Psoas muscle (tissue), 8 donors: Measurements from ENCODE around the gene TMIGD1. TPM values are rescaled to one million over a fixed set of nuclear protein-coding genes. Genes with fewer than 3 reads are reported as not detected.

Experiments
- ATAC-seq, 4 donors: fragments of 200-7000 bp; cut with Tn5 transposase; one replicate each; pipeline ENCODE4 v1.9.1; 2020; ENCODE audit warnings: moderate library complexity in 3 of 4, mild to moderate bottlenecking in 2 of 4
- DNase-seq, 2 donors: peaks; one replicate each; pipeline ENCODE4 v3.0.0-alpha.2; 2020
- H3K27ac ChIP-seq: fragments of 200-600 bp; one replicate; pipeline ENCODE4 v1.8.0; 2022
- H3K27me3 ChIP-seq, 3 donors: fragments of 200-600 bp in 1 of 3; one replicate each; pipeline versions ENCODE4 v1.6.1 to v1.8.0; 2013 to 2022; ENCODE audit warnings: low read length in 2 of 3, mild to moderate bottlenecking in 2 of 3, moderate library complexity in 1 of 3; ENCODE audit not compliant: insufficient read depth in 3 of 3
- H3K36me3 ChIP-seq, 2 donors: fragments of 200-600 bp in 1 of 2; one replicate each; pipeline versions ENCODE4 v1.6.1 to v1.8.0; 2013 to 2022; ENCODE audit warnings: low read depth in 1 of 2, mild to moderate bottlenecking in 1 of 2, moderate library complexity in 1 of 2; ENCODE audit not compliant: insufficient read depth in 1 of 2
- H3K4me1 ChIP-seq: fragments of 200-600 bp; one replicate; pipeline ENCODE4 v1.8.0; 2022
- H3K4me3 ChIP-seq: fragments of 200-600 bp; one replicate; pipeline ENCODE4 v1.8.0; 2022; ENCODE audit warnings: mild to moderate bottlenecking
- H3K9me3 ChIP-seq: fragments of 200-600 bp; one replicate; pipeline ENCODE4 v1.8.0; 2022
- CTCF ChIP-seq: fragments of 200-600 bp; IDR thresholded peaks from one replicate; pipeline ENCODE4 v1.8.0; 2022; ENCODE audit warnings: antibody characterized with exemption
- WGBS, 3 donors: extraction: QIAGEN DNeasy Blood & Tissue Kit; methylation state at CpG; one replicate each; pipeline versions ENCODE4 v1.1.6 to v1.1.7; 2013; 5-methylcytosine and 5-hydroxymethylcytosine counted together
- intact Hi-C, 2 donors: fragments of 100-400 bp; cut with DNase I; formaldehyde crosslinking; loops; one replicate each; pipeline versions ENCODE4 v1.11.0 to v1.14.2; 2022
- polyA plus RNA-seq, 3 donors: library from polyadenylated mRNA; stranded (reverse); fragments of 200-250 nt; gene quantifications; one replicate each; pipeline ENCODE4 v1.2.3, GENCODE V29; 2013
- total RNA-seq, 4 donors: library from RNA; stranded (reverse); fragmentation: NEBNext Ultra II Directional in 2 of 4; extraction: Animal tissue kit (Norgen Biotek cat#: 25700) in 2 of 4; gene quantifications; one replicate each; pipeline versions ENCODE4 v1.2.1 to v1.2.4, GENCODE V29; 2021 to 2023
- donor health status: healthy with polysubstance abuse.
- donor health status: DM: no; HTN: no; CAD: no; lungs with moderate emphysema.
- donor health status: Bipolar disorder and iron deficiency.
- donor health status: healthy.
- donor health status: DM: yes; HTN: yes; CAD: no.
- donor health status: DM: no; HTN: no; CAD: no.
- donor health status: DM: no; HTN: no; CAD: no.
- donor health status: DM: yes; HTN: yes; CAD: no.

Gene TMIGD1
- total and polyA plus RNA-seq, 7 donors = not detected

- WGBS, 3 donors = 71 to 79% (median 78%) methylated on average over 6 of the region's 6 CpGs
- TF ChIP-seq CTCF = no peak
- Histone ChIP-seq H3K9me3 (no peaks in the 10 kb centered on the region), H3K4me3 (no peak overlapping the region), H3K36me3 (peaks cover 8 to 86% of the 10 kb centered on the region in 2 donors), H3K4me1 (no peaks in the 10 kb centered on the region), H3K27me3 (no peaks in the 10 kb centered on the region), H3K27ac (no peak overlapping the region)
- no peak for DNase-seq
- intact Hi-C loops = no loop called here
- ATAC-seq = peak in 1 of 4 donors; percentile 48
Measured at GRCh38 chr17:30273373-30273772, 60.5 kb downstream of the TMIGD1 start.

GRCh38 chr17:30271102-30271501 lies 62.8 kb downstream of the TMIGD1 start:
- Histone ChIP-seq H3K27ac (no peak overlapping the region), H3K36me3 (peaks cover 8 to 91% of the 10 kb centered on the region in 2 donors), H3K4me1 (no peaks in the 10 kb centered on the region), H3K9me3 (no peaks in the 10 kb centered on the region), H3K27me3 (no peaks in the 10 kb centered on the region), H3K4me3 (no peak overlapping the region)
- ATAC-seq (no peak), DNase-seq (no peak)
- WGBS, 3 donors = 94 to 97% (median 94%) methylated on average over 6 of the region's 6 CpGs
- TF ChIP-seq CTCF = no peak
- intact Hi-C loops = no loop called here

GRCh38 chr17:30267625-30268024 lies 66.2 kb downstream of the TMIGD1 start:
- no peaks in the 10 kb centered on the region for H3K27me3 ChIP-seq
- H3K4me1 ChIP-seq = peaks cover 11% of the 10 kb centered on the region
- intact Hi-C loops = no loop called here
- no peaks in the 10 kb centered on the region for H3K9me3 ChIP-seq
- DNase-seq = no peak
- WGBS, 3 donors = 96 to 98% (median 98%) methylated on average over 2 of the region's 2 CpGs
- no peak for TF ChIP-seq CTCF
- no peak overlapping the region for H3K4me3 ChIP-seq
- H3K36me3 ChIP-seq = peaks cover 12 to 92% of the 10 kb centered on the region in 2 donors
- no peak overlapping the region for H3K27ac ChIP-seq
- no peak for ATAC-seq

Other genes starting within 250 kb of the TMIGD1 start
- 10 to 100 TPM; 13.6 to 25.9 (median 21.6) TPM for gene NSRP1, start 217.2 kb downstream of the TMIGD1 start, total RNA-seq
- gene NSRP1, start 217.2 kb downstream of the TMIGD1 start, polyA plus RNA-seq = 10 to 100 TPM; 15.3 to 32.7 (median 19.3) TPM
- not detected for gene SLC6A4, start 98.4 kb downstream of the TMIGD1 start, total RNA-seq
- under 1 TPM in 2 of 3 donors, not detected in 1; 0.01 to 0.06 TPM for gene SLC6A4, start 98.4 kb downstream of the TMIGD1 start, polyA plus RNA-seq
- gene BLMH, start 42.1 kb downstream of the TMIGD1 start, total RNA-seq = 10 to 100 TPM; 21.2 to 29.2 (median 23.8) TPM
- 10 to 100 TPM; 17.0 to 33.0 (median 17.6) TPM for gene BLMH, start 42.1 kb downstream of the TMIGD1 start, polyA plus RNA-seq
- 10 to 100 TPM; 18.6 to 29.3 (median 23.1) TPM for gene CPD, start 44.9 kb upstream of the TMIGD1 start, total RNA-seq
- 10 to 100 TPM in 1 of 3 donors, 1 to 10 TPM in 2; 5.6 to 12.5 (median 7.7) TPM for gene CPD, start 44.9 kb upstream of the TMIGD1 start, polyA plus RNA-seq
- 10 to 100 TPM; 26.8 to 38.2 (median 27.2) TPM for gene GOSR1, start 143.4 kb upstream of the TMIGD1 start, total RNA-seq
- 10 to 100 TPM in 2 of 3 donors, 1 to 10 TPM in 1; 10.0 to 20.4 (median 13.9) TPM for gene GOSR1, start 143.4 kb upstream of the TMIGD1 start, polyA plus RNA-seq